ENCODE results near the gene RNF43.

RNF43 gene

GRCh38 chr17:58417300-58418092 is at the start of gene RNF43:
RNF43 (minus strand) TSS chr17:58417534; CDS start chr17:58415577, 1,957 bp downstream.
- DNase-seq, result peak; percentile 97

GRCh38 chr17:58455491-58455890 is 38.2 kb upstream of the RNF43 start:
- no peak for DNase-seq

- DNase-seq, result no peak
Observed at GRCh38 chr17:58452738-58453137, 35.4 kb upstream of the RNF43 start.

GRCh38 chr17:58447039-58447975 is 30.0 kb upstream of the RNF43 start:
- peak; percentile 11 for DNase-seq

GRCh38 chr17:58446086-58446485 is 28.8 kb upstream of the RNF43 start:
- no peak for DNase-seq

- DNase-seq, result no peak
Observed at GRCh38 chr17:58436805-58437239, 19.5 kb upstream of the RNF43 start.

- DNase-seq, result no peak
Observed at GRCh38 chr17:58436245-58436644, 18.9 kb upstream of the RNF43 start.

- DNase-seq, result no peak
Observed at GRCh38 chr17:58432806-58433573, 15.7 kb upstream of the RNF43 start.

- no peak for DNase-seq
Observed at GRCh38 chr17:58427807-58428206, 10.5 kb upstream of the RNF43 start.

- DNase-seq, result no peak
Observed at GRCh38 chr17:58421711-58422110, 4.4 kb upstream of the RNF43 start.

- no peak for DNase-seq
Observed at GRCh38 chr17:58420827-58421226, 3.5 kb upstream of the RNF43 start.

GRCh38 chr17:58416937-58417299 is 416 bp downstream of the RNF43 start:
- no peak for DNase-seq

GRCh38 chr17:58416396-58416795 is 938 bp downstream of the RNF43 start:
- DNase-seq, result no peak

- DNase-seq, result no peak
Observed at GRCh38 chr17:58415371-58416055, 1.8 kb downstream of the RNF43 start.

GRCh38 chr17:58414596-58414997 is 2.7 kb downstream of the RNF43 start:
- DNase-seq, result no peak

GRCh38 chr17:58413684-58414083 is 3.6 kb downstream of the RNF43 start:
- DNase-seq, result no peak

GRCh38 chr17:58412961-58413586 is 4.3 kb downstream of the RNF43 start:
- DNase-seq, result no peak

- DNase-seq, result no peak
Observed at GRCh38 chr17:58412064-58412703, 5.2 kb downstream of the RNF43 start.

GRCh38 chr17:58411408-58411894 is 5.9 kb downstream of the RNF43 start:
- no peak for DNase-seq

- no peak for DNase-seq
Observed at GRCh38 chr17:58410714-58411407, 6.5 kb downstream of the RNF43 start.

GRCh38 chr17:58409432-58409831 is 7.9 kb downstream of the RNF43 start:
- no peak for DNase-seq

Measured in NCI-H1436 treated with DMSO at 0.1 percent for 48 hours (cell line).